Hepatic stellate cell (primary cell): Measurements from ENCODE around the gene SLC39A7.
"Not testable (repeated sequence)": the region's sequence is repeated elsewhere in the genome, so short reads cannot be mapped to it uniquely, and the experiment has no call there.

Experiments
- DNase-seq: peaks from one replicate; pipeline ENCODE4 v3.0.0; 2011; ENCODE audit warnings: low spot score

SLC39A7 gene

DNA sequence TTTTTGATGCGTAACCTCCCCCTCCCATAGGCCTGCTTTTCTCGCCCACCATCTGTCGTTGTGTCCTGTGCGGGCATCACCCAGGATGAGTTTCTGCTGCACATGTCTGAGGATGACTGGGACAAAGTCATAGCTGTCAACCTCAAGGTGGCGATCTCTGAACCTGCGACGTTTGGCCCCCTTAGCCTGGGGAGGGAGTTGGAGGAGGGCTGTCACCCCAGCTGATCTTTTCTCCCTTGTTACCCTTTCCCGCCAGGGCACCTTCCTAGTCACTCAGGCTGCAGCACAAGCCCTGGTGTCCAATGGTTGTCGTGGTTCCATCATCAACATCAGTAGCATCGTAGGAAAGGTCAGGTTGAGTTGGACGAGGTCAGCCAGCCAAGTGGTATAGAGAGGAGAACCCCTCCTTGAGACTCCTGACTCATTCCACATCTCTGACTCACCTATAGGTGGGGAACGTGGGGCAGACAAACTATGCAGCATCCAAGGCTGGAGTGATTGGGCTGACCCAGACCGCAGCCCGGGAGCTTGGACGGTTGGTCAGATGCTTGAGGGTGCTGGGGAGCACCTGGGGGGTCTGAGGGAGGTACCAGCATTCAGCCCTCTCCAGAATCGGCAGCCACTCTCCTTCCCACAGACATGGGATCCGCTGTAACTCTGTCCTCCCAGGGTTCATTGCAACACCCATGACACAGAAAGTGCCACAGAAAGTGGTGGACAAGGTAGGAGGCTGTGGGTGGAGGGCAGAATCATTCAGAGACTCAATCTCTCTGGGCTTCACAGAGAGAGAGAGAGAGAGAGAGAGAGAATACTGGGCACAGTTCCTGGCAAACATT, 4.7 kb downstream of the SLC39A7 start:
- DNase-seq = peak; percentile 57

DNA sequence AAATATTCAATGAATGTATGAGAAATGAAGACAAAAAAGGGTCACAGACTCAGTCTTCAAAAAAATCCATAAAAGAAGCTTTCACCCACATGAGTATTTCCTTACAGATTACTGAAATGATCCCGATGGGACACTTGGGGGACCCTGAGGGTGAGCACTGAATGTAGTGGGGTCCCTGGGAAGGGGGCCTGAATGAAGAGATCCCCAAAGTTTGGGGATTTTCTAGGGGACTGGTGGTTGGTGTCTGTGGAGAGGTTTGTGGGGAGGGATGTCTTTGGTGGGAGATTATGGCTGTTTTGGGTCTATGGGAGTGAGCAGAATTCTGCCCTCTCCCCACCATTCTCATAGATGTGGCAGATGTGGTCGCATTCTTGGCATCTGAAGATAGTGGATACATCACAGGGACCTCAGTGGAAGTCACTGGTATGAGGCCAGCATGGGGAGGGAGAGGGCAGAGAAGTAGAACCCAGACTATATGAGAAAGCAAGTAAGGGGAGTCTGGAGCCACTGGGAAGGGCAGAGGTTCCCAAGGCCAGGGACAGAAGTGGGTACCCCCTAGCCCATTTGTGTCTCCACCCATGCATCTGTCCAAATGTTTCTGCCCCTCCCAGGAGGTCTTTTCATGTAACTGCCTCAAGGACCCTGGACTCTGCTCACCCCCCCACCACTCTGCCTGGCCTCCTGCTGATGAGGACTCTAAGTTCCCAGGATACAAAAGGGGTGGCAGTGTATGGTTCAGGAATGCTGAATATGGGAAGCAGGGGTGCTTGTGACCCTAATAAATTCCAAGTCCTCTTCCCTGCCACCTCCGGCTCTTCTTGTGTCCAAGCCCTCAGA, 5.6 kb downstream of the SLC39A7 start:
- peak; percentile 60 for DNase-seq

DNA sequence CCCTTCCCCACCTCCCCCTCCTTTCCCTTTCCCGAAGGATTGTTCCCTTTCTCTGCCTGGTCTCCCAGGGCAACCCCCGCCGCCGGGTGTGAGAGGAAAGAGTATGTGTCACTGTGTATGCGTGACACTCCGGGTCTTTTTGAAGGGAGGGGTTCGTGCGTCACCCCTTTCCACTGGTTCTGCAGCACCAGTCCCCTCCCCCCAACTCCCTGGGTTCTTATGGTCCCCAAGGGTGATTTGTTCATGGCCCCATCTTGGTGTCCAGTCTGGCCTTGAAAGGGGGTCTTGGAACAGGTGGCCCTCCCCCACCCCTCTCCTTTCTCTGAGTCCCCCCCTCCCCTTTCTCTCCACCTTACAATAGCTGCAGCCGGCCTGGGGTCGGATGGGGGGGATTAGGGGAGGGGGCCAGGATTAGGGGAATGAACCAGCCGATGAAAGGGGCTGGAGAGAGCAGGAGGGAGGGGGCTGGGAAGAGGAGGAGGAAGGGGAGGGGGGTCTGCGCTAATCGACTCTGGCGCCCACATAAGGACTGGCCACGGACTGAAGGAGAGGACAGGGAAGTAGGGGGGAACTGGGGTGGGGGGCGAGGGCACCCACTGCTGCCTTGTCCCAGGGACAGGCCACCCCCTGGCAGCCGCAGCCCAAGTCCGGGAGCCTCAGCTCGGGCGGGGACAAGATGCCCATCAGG, 6.3 kb downstream of the SLC39A7 start:
- peak; percentile 90 for DNase-seq

DNA sequence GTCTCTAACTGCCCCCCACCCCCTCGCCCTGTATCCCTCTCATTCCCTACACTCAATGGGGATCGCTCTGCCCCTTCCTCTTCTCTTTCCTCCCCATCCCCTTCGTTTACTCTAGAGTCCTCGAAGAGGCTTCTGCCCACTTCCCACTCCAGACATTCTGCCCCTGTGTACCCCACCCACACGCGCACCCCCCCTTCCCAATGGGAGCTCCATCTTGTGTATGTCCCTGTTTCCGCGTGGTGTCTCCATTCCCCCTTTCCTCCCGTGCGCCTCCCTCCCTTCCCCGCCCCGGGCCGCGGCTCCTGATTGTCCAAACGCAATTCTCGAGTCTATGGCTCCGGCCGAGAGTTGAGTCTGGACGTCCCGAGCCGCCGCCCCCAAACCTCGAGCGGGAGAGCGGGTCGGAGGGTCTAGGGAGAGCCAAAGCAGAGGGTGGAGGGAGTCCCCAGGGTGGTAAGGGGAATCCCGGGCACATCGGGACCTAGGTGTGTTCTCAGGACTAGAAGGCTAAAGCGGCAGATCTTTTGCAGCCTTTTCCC, 7.0 kb downstream of the SLC39A7 start:
- DNase-seq = peak; percentile 77

DNA sequence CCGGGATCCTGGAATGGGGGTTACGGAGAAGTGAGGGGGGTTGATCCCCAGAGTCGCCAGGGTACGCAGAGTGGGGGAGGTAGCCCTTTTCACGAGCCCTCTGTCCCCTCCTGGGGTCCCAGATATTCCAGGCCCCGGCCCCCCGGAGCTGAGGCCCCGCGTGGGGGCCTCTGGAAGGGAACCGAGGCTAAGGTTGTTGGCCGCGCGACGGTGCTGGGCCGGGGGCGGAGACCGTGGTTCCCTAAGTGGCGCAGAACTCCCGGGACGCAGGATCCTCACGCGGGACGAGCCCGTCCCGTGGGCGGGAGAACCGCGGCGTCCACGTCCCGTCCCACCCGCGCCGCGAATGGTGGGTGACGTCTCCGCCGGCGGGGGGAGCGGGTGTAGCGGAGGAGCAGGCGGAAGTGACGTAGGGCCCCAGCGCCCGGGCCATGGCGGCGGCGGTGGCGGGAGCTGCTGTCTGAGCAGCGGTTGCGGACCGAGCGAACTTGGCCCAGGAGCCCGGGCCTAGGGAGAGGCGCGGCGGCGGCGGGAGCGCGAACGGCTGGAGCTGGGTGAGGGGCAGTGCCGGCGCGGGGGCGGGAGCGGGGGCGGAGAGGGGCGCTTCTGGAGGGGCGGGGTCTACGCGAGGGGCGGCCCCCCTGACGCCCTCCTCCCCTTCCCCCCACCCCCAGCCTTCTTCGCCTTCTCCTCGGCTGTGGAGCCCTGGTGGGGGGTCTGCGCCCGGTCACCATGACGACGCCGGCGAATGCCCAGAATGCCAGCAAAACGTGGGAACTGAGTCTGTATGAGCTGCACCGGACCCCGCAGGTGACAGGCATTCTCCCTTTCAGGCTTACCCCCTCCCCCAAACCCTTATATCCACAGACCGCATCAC, 7.7 kb downstream of the SLC39A7 start, which contains the start of gene RING1:
TSS of gene RING1 (plus strand) at position 410 of the 877 bp plus-strand sequence. CDS start at position 733, 323 bp downstream.
- peak; percentile 97 for DNase-seq

DNA sequence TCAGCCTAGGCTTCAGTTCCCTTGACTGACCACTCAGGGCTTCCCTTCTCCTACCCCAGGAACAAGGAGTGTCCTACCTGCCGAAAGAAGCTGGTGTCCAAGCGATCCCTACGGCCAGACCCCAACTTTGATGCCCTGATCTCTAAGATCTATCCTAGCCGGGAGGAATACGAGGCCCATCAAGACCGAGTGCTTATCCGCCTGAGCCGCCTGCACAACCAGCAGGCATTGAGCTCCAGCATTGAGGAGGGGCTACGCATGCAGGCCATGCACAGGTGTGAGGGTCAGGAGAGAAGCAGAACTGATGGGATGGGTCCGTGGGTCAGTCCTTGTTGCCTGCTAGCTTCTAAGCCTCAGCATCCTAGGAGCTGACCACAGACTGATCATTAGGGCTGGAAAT, 9.2 kb downstream of the SLC39A7 start:
- peak; percentile 3 for DNase-seq

DNA sequence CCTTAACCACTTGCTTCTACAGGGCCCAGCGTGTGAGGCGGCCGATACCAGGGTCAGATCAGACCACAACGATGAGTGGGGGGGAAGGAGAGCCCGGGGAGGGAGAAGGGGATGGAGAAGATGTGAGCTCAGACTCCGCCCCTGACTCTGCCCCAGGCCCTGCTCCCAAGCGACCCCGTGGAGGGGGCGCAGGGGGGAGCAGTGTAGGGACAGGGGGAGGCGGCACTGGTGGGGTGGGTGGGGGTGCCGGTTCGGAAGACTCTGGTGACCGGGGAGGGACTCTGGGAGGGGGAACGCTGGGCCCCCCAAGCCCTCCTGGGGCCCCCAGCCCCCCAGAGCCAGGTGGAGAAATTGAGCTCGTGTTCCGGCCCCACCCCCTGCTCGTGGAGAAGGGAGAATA, 10.5 kb downstream of the SLC39A7 start:
- DNase-seq = no peak

DNA sequence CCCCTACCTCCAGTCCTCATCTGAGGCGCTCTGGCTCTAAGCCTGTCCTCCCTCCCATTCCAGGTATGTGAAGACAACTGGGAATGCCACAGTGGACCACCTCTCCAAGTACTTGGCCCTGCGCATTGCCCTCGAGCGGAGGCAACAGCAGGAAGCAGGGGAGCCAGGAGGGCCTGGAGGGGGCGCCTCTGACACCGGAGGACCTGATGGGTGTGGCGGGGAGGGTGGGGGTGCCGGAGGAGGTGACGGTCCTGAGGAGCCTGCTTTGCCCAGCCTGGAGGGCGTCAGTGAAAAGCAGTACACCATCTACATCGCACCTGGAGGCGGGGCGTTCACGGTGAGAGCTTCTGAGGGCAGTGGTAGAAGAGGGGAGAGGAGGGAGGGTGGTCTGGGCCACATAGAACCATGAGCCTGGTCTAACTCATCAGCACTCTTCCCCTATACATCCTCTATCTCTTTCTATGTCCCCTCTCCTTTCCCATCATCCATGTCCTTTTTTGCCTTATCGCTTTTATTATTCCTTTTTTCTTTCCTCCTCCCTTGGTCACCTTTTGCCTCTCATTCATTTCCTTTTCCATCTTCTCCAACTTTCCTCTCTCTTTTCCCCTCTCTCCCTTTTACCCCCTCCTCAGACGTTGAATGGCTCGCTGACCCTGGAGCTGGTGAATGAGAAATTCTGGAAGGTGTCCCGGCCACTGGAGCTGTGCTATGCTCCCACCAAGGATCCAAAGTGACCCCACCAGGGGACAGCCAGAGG, 11.2 kb downstream of the SLC39A7 start:
- DNase-seq = no peak

DNA sequence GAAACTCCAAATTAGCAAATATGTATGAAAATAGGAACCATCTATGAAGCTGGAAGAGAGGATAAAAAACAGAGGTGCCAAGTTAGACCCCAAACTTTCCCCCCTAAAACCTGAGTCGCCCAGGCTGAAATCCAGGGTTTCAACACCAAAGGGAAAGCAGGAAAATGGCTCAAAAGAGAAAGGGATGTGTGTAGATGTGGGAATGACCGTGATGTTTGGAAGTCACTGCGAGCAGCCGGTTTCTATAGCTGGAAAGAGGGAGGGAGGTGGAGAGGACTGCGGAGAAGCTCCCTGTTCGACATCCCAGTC, 12.1 kb downstream of the SLC39A7 start:
- DNase-seq = peak; percentile 69

DNA sequence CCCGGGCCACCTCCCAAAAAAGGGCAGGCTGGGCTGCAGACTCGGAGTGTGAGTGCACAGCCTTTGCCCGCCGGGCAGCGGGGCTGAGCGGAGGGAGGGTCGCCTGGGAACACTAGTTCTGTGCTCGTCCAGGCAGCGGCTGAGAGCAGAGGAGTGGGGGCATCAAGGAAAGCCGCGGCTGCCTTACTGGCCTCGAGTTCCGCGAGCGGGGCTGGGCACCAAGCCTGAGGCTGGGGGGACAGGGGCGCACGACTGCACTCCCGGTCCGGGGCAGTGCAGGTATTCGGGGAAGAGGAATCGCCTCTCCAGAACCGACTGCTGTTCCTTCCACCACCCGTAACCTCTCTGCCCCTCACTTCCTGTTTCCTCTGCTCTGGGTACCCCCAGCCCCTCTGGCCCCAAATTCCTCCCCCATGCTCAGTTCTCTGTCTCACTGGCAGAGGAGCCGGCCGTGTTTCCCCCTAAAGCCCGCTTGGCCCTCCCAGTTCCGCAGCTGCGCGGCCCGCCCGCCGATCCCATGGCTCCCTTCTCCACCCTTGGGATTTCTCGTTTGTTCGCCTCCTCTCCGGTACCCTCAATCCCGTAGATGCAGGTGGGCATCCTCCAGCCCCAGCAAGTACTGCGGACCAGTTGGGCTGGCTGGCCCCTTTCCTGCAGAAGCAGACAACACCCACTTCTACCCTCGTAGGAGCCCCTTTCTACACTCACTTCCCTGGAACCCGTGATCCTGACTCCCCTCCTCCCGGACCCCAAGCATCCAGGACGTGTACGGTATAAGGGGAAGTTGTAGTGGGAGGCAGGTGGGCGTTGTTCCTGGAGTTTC, 12.7 kb downstream of the SLC39A7 start:
- DNase-seq = peak; percentile 62

DNA sequence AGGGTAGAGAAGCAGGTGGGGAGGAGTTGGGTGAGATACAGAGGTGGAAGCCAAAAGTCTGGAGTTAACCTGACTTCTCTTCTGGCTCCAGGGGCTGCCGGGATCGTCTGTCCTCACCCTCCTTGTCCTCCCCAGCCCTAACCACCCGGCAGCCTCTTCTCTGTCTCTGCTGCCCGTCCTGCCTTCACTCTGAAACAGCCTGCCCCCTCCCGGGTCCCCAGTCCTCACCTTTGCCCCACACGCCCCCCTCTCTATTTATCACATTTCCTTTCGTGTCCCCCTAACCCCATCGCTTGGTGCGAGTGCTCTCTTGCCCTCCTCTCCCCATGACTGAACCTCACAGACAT, 13.3 kb downstream of the SLC39A7 start:
- no peak for DNase-seq

DNA sequence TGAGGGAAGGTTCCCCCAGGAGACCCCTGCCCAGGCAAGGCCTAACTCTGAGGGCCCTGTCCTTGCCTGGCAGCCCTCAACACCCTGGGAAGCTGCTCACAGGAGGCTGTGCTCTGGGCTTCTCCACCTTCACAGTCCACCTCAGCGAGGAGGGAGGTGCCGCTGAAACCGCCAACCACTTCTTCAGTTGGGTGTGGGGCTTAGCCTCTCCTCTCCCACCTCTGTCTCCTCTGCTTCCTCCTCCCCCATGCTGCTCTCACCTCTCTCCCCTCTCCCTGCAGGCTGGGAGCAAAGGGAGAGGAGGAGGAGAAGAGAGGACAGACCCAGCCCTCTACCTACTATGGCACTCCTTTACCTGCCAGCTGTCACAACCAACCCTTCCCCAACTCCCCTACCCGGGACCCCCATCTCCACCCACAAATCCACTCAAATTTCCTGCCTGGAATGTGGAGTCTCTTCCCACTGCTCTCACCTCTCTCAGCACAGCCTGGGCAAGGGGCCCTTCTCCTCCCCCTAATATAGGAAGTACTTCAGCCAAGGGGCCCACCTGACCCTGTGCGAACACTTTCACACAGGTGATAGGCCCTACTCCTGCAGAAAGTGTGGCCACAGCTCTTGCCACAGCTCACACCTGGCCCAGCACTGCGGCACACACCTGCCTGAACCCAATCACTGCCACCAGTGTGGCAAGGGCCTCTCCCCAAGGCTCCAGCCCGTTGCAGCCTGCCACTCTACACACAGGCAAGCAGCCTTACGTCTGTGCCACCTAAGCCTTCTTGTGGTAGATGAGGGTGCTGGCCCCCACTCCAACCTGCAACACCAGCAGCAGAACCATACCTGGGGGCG, 14.8 kb downstream of the SLC39A7 start:
- DNase-seq = no peak

DNA sequence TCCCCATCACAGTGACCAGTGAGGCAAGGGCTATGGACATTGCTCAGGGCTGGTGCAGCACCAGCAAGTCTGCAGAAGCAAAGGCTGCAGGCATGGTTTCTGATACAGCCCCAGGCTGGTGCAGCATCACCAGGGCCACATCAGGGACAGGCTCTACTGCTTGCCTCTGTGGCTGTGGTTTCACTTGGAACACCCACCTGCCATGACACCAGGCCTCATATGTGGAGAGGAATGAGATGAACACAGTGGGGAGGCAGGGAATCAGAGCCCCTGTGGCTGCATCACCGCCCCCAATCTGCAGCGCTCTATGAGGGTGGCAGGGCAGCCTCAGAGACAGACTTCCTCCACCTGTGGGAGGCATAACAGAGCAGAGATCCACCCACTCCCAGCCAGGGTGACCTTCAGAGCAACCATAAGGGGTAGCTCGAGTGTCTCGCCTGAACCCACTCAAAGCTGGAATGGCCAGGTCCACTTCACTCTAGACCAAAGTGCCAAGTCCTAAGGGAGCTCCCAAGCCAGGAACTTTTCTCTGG, 15.5 kb downstream of the SLC39A7 start:
- no peak for DNase-seq

DNA sequence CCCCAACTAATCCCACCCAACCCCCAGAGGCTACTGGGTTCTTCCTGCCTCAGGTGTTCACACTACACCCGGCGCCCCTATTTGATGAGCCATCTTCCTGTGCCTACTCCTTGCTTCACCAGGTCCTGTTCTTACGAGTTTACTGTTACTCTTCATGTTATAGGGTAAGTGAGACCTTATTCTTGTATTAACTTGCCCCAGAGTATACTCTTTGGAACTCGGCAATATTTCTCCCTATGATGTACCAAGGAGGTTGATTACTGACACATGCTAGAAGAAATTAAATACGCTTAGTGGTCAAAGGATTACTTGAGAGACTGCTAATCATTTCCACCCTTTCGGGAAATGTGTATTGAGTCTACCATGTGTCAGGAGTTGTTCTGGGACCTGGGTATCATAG, 16.6 kb downstream of the SLC39A7 start:
- DNase-seq = no peak

DNA sequence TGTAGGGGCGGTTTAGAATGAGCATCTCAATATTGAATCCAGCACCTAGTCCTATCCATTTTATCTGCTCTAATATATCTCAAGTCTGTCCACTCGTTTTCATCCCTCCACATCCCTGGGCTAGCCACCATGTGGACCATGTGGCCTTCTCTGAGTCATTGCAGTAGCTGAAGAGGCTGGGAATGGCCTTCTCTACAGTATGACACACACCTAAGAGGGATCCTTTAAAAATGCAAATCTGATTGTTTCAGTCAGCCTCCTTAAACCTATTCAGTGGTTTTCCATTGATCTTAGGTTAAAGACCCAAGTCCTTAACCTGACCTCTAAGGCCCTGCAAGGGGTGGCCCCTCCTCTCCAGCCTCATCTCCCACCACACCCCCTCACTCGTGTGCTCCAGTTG, 17.0 kb downstream of the SLC39A7 start:
- no peak for DNase-seq

DNA sequence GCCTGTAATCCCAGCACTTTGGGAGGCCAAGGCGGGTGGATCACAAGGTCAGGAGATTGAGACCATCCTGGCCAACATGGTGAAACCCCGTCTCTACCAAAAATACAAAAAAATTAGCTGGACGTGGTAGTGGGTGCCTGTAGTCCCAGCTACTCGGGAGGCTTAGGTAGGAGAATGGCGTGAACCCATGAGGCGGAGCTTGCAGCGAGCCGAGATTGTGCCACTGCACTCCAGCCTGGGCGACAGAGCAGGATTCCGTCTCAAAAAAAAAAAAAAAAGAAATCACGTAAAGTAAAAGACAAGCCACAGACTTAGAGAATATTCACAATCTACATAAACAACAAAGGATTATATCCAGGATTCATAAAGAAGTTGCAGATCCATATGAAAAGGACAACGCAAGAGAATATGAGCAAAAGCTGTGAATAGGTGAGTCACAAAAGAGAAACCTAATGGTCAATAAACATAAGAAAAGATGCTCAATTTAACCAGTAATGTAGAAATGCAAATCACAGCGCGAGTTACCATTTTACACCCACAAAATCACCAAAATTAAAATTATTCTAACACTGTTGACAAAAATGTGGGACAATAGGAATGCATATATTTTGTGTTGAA, 25.9 kb downstream of the SLC39A7 start:
- not testable (repeated sequence) for DNase-seq

DNA sequence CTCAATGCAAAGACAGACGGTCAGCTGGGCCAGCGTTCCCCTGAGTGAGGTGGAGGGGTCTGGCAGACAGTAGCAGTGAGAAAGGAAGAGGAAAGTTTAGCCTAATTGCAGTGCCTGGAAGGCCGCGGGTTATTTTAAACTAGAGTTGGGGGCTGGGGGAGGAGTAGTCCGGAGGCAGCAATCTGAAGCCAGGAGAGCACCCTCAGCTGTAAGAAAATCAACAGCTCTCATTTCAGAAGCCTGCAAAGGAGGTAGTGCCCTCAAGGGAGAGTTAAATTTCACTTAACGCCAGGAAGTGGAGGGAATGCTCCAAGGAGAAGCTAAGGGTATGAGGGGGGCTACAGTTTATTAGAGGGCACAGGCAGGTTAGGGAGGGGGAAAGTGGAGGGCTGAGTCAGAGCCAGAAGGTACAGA, 34.6 kb downstream of the SLC39A7 start:
- DNase-seq = no peak

DNA sequence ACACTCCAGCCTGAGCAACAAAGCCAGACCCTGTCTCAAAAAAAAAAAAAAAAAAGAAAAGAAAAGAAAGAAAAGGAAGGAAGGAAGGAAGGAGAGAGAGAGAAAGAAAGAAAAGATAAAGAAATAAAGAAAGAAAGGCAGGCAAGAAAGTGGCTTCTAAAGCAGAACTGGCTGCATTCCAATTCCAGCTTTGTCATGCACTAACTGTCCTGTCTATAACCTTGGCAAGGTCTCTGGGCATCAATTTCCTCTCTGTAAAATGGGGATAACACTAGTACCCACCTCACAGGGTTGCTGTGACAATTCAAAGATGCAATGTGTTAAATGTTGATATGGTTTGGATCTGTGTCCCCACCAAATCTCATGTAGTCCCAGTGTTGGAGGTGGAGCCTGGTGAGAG, 35.7 kb downstream of the SLC39A7 start:
- DNase-seq = no peak
